SH-SY5Y (cell line): ENCODE data around the gene CORO2A.

Experiments
- GATA2 ChIP-seq: IDR thresholded peaks from 2 replicates; pipeline ENCODE4 v1.6.1; 2011; ENCODE audit warnings: mild to moderate bottlenecking, low read depth, low read length
- GATA3 ChIP-seq: IDR thresholded peaks from 2 replicates; pipeline ENCODE4 v1.6.1; 2011; ENCODE audit warnings: low read depth, mild to moderate bottlenecking, low read length, moderate library complexity

DNA sequence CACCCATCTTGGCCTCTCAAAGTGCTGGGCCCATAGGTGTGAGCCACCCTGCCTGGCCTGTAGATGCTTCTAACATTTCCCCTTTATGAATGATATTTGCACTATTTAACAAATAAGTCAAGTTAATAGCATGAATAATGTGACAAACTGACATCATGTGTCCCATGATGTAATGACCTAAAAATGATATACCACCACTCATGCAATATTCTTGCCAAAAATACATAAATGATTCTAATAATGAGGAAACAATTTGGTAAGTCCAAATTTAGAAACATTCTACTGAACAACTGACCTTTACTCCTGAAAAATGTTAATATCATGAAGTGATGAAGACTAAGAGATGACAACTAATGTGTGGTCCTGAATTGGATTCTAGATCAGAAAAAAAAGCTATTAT, 39.9 kb downstream of the CORO2A start:
- no peak for TF ChIP-seq GATA2
- TF ChIP-seq GATA3: no peak
